Uterus (tissue), 2 donors: ENCODE results near the gene MYH4.

Experiments
- CTCF ChIP-seq, 4 experiments: fragments of 200-600 bp in 2 of 4; fragments of 450-650 bp in 2 of 4; sonication (generic) in 2 of 4; IDR thresholded peaks; one replicate each; pipeline ENCODE4 v1.5.1; 2016 to 2019; ENCODE audit warnings: antibody characterized with exemption in 4 of 4, mild to moderate bottlenecking in 2 of 4, moderate library complexity in 1 of 4
- POLR2A ChIP-seq, 2 donors: fragments of 450-650 bp; IDR thresholded peaks; one replicate each; pipeline ENCODE4 v1.6.1; 2016; ENCODE audit warnings: antibody characterized with exemption in 2 of 2, mild to moderate bottlenecking in 1 of 2, moderate library complexity in 1 of 2

GRCh38 chr17:10513299-10514067 is 44.1 kb upstream of the MYH4 start:
- TF ChIP-seq CTCF (IDR thresholded peaks at IDR 0.05): no peak
- no peak for TF ChIP-seq POLR2A (IDR thresholded peaks at IDR 0.05)
